ENCODE data around the gene JADE1. TPM values are rescaled to one million over a fixed set of nuclear protein-coding genes. Genes with fewer than 3 reads are reported as not detected.

The JADE1 gene
- total RNA-seq, 1 experiment from 2014 or later = 16.4 TPM

- no peaks in the 10 kb centered on the region for H3K27me3 ChIP-seq
- no peak overlapping the region for H3K4me3 ChIP-seq
- no peak for DNase-seq
- H3K9me3 ChIP-seq = no peaks in the 10 kb centered on the region
- no peaks in the 10 kb centered on the region for H3K36me3 ChIP-seq
Measured at GRCh38 chr4:128800701-128801284, 8.7 kb upstream of the JADE1 start.

DNA sequence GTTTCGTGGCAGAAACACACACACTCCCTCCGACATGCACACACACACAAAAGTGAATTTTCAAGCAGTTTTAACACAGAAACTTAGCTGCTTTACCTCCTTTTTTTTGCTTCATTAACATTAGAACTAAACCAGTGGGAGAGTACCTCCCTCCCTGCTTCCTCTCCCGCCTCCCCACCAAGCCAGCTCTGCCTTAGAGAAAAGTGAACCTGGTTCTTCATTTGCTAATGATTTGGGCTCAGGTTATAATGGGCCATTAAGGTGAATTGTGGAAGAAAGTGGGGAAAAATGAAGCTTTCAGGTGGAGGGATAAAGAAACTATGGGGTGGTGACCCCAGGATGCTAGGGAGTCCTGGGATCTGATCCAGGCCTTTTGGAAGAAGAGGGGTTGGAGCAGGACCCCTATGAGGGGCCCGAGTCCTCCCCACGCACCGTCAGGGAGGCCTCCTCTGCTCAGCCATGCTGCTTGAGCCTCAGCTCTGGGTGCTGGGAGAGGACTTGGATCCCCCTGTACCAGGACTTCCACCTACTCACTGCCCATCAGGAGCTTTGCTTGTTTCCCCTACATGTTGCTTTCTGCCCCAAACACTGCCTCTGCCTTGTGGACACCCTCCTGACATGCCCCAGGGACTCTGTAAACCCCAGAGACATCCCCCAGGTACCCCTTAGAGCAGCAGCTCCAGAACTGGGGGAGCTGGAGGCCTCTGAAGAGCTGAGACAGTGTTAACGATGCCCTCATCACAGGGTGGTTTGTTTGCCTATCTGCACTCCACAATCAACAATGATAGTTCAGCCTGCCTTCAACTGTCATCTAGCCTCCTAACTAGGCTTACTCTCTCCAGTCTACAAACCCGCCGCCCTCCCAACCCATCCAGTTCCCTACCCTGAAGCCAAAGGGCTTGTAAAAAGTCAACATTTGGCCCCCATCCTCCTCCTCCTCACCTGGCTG, 6.5 kb upstream of the JADE1 start:
- Histone ChIP-seq H3K27me3 (no peaks in the 10 kb centered on the region), H3K36me3 (no peaks in the 10 kb centered on the region), H3K4me3 (no peak overlapping the region), H3K9me3 (no peaks in the 10 kb centered on the region)
- no peak for DNase-seq

GRCh38 chr4:128803783-128804182, 5.7 kb upstream of the JADE1 start:
- DNase-seq = no peak
- Histone ChIP-seq H3K27me3 (no peaks in the 10 kb centered on the region), H3K36me3 (no peaks in the 10 kb centered on the region), H3K9me3 (no peaks in the 10 kb centered on the region), H3K4me3 (no peak overlapping the region)

DNA sequence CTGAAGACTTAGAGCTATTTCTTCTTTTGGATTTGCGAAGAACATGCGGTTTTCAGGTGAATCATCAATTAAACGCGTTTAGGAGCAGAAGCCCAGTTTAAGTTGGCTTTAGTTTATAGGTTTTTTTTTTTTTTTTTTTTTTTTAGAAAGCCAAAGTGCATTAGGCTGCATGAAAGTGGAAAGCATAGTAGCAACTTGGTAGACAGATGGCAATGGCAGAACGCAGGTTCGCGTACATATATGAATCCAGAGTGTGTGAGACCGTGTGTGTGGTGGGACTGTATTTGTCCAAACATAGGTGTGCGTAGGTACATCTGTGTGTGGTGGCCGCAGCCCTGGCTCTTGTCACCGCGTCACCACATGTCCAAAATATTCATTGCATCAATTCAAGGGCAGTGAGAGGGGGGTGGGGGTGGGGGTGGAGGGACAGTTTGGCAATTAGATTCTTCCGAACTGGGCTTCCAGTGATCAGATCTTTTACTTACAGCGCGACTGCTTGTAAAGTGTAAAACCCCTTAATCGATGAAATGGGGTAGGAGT, 901 bp downstream of the JADE1 start:
- H3K9me3 ChIP-seq = no peaks in the 10 kb centered on the region
- DNase-seq = no peak

GRCh38 chr4:128810871-128811570, 1.5 kb downstream of the JADE1 start:
- Histone ChIP-seq H3K27me3 (no peaks in the 10 kb centered on the region), H3K36me3 (no peaks in the 10 kb centered on the region), H3K9me3 (no peaks in the 10 kb centered on the region), H3K4me3 (peak overlapping the region; percentile 78)
- peak; percentile 84 for DNase-seq

More for the DNA sequence above, 901 bp downstream of the JADE1 start:
- no peaks in the 10 kb centered on the region for H3K27me3 ChIP-seq
- H3K36me3 ChIP-seq = no peaks in the 10 kb centered on the region
- H3K4me3 ChIP-seq = peak overlapping the region; percentile 78

DNA sequence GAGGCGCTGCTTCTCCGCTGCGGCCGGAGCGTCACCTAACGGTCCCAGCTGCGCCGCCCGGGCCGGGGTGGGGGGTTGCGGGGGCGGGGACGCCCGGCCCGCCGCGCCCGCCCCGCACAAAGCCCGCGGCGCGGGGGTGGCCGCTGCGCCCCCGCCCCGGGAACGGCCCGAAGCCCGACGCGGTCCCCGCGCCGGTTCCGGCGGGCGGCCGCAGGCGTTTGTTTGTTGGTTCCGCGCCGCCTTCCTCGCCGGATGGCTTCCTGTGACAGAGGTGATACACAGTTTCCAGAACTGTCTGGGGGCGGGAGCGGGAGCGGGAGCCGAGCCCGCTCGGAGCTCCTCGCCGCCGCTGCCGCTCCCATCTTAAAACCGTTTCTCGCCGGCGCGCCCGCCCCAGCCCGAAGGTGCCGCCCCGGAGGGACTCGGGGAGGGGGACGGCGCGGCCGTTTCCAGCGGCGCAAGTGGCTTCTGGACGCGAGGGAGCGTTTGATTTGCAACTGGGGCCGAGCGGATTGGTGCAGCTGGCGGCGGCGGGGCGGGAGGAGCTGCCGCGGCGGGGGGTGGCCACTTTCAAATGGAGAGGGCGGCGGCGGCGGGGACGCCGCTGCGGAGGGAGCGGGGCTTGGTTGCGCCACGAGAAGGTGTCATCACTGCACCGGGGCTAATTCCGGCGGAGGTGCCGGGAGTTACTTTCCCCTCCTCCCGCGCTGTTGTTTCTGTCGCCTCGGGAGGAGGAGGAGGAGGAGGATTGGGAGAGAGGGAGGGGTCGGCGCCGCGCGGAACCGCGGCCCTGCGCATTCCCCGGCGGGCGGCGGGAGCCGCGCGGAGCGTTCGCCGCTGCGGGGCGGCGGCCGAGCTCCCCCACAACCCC, 2.3 kb downstream of the JADE1 start:
- peak; percentile 92 for DNase-seq
- peaks cover 5% of the 10 kb centered on the region for H3K36me3 ChIP-seq
- no peaks in the 10 kb centered on the region for H3K9me3 ChIP-seq
- H3K27me3 ChIP-seq = no peaks in the 10 kb centered on the region
- peak overlapping the region; percentile 78 for H3K4me3 ChIP-seq

- peaks cover 10% of the 10 kb centered on the region for H3K36me3 ChIP-seq
- H3K9me3 ChIP-seq = no peaks in the 10 kb centered on the region
- H3K4me3 ChIP-seq = peak overlapping the region; percentile 78
- peak; percentile 71 for DNase-seq
- H3K27me3 ChIP-seq = no peaks in the 10 kb centered on the region
Measured at GRCh38 chr4:128812442-128813235, 3.1 kb downstream of the JADE1 start.

GRCh38 chr4:128813965-128814364, 4.5 kb downstream of the JADE1 start:
- Histone ChIP-seq H3K36me3 (peaks cover 13% of the 10 kb centered on the region), H3K27me3 (no peaks in the 10 kb centered on the region), H3K9me3 (no peaks in the 10 kb centered on the region), H3K4me3 (no peak overlapping the region)
- no peak for DNase-seq

DNA sequence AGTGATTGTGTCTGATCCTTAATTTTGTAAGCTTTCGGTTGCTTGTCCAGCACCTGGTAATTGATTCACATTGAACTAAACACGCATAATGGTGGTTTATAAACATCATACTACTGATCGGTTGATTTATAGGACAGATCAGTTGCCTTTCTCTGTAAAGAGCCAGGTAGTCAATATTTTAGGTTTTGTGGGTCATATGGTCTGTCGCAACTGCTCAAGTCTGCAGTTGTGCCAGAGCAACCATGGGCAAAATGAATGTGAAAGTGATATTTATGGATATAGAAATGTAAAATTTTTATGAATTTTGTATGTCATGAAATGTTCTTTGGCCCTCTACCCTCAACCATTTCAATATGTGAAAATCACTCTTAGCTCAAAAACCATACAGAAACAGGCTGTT, 8.9 kb downstream of the JADE1 start:
- no peaks in the 10 kb centered on the region for H3K9me3 ChIP-seq
- no peak for DNase-seq
- H3K27me3 ChIP-seq = no peaks in the 10 kb centered on the region
- peaks cover 13% of the 10 kb centered on the region for H3K36me3 ChIP-seq
- no peak overlapping the region for H3K4me3 ChIP-seq

DNA sequence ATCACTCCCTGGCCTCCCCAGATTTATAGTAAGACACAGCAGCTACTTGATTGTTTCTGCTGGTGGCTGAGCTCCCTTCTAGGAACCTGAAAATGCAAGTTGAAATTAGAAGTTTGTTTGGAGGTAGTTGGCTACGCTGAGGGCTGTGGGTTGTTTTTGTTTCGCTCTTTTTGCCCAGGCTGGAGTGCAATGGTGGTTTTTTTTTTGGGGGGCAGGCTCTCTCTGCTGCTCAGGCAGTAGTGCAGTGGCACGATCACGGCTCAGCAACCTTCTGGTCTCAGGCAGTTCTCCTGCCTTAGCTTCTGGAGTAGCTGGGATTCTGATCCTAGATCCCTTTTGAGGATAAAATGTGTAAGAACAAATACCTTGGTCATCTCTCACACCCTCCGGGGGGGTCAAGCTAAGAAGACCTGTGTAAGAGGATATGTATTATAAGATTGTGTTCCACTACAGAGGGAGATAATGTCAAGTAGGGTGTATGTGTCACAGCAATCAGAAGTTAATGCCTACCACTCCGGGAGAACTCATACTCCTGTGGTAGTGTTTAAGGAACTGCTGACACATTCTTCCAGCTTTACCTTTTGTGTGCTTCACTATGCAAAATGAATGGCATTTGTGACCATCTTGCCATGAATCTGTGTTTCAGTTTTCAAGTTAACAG, 9.7 kb downstream of the JADE1 start:
- DNase-seq = no peak
- Histone ChIP-seq H3K27me3 (no peaks in the 10 kb centered on the region), H3K36me3 (peaks cover 13% of the 10 kb centered on the region), H3K9me3 (no peaks in the 10 kb centered on the region), H3K4me3 (no peak overlapping the region)

DNA sequence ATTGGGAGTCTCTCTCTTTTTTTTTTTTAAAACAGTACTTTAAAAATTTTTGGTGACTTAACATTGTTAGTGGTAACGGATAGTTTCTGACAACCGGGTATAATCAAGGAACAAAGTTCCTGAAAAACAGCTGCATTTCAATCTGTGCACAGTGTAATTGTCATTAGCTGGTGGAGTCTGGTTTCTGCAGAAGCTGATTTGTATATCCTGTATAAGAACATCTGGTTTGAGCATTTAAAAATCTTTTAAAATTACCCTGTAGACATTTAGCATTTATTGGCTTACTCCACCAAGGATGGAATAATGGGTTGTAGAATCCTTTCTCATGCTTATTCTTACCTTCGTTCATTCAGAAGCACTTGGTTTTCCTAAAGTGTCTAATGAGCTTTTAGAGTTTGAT, 11.2 kb downstream of the JADE1 start:
- Histone ChIP-seq H3K36me3 (peaks cover 16% of the 10 kb centered on the region), H3K27me3 (no peaks in the 10 kb centered on the region), H3K9me3 (no peaks in the 10 kb centered on the region), H3K4me3 (no peak overlapping the region)
- no peak for DNase-seq

DNA sequence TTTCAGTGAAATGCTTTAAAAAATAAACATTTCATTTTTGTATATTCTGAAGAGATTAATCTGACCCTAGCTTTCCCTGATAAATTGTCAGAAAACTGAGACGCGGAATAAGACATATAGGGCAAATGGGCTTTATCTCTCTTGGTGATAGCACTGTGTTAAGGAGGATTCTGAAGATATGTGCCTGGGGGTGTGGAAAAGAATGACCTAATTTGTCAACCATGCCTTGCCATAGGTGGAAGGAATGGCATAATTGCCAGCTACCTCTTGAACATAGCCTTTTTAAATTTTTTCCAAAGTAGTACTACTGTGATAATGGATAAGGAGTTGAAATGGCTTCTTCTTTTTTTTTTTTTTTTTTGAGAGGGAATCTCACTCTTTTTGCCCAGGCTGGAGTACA, 11.7 kb downstream of the JADE1 start:
- Histone ChIP-seq H3K9me3 (no peaks in the 10 kb centered on the region), H3K27me3 (no peaks in the 10 kb centered on the region), H3K36me3 (peaks cover 17% of the 10 kb centered on the region), H3K4me3 (no peak overlapping the region)
- DNase-seq = no peak

DNA sequence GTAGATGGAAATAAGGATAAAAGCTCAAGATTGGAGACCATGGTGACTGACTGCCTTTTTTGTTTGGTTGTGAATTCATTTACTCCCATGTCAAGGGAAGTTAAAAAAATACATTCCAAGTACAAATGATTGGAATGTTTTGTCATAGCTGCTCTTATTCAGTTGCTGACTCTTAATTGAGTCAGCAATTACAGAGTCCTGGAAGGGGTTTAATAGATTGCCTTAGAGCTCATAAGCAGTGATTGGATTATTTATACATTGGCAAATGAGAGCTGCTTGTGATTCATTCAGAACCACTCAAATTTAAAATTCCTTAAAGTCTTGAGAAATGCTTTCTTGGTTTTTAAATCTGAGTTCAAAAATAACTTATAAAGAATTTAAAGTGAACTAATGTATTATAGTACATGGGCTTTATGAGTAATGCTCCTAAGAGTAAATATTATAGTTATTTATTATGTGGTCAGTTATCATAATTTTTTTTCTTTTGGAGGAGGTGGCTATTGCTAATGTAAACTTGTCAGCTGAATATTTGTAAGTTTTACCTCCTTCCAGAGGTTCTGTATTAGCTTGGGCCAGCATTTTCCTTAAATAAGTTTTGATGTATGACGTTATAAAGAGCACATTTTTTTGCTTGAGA, 13.6 kb downstream of the JADE1 start:
- H3K9me3 ChIP-seq = no peaks in the 10 kb centered on the region
- H3K36me3 ChIP-seq = peaks cover 8% of the 10 kb centered on the region
- no peak overlapping the region for H3K4me3 ChIP-seq
- DNase-seq = no peak
- no peaks in the 10 kb centered on the region for H3K27me3 ChIP-seq

DNA sequence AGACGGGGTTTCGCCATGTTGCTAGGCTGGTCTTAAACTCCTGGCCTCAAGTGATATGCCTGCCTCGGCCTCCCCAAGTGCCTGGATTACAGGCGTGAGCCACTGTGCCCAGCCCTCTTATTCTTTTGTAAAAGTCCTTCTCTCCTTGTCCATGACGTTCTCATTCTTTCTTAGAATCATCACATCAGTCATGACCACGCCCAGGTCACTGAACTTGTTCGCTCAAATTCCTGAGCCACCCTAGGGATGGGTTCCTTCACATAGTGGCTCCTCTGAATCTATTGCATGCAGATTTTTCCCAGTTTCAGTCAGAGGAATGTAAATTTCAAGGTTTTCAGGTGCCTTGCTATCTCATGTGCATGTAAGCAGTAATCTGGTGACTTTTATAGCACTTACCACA, 15.7 kb downstream of the JADE1 start:
- H3K9me3 ChIP-seq = no peaks in the 10 kb centered on the region
- no peaks in the 10 kb centered on the region for H3K27me3 ChIP-seq
- peaks cover 9% of the 10 kb centered on the region for H3K36me3 ChIP-seq
- no peak overlapping the region for H3K4me3 ChIP-seq
- DNase-seq = no peak

DNA sequence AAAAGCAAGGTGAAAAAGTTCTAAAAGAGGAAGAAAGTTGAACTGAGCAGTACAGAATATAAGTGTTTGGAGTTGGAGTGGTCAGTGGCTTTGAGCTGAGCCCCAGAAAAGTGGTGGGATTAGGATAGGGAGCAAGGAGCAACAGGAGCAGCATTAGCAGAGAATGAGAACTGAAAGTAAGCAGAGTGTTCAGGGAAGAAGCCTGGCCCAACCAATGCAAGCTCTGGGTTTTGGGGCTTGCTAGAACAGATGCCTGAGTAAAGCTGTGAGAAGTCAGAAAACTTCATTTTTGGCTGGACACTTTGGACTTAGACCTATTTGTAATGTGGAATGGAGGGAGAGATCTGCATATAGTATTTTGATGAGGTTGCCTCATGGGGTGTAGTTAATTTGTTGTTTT, 17.8 kb downstream of the JADE1 start:
- no peak for DNase-seq
- Histone ChIP-seq H3K36me3 (peaks cover 15% of the 10 kb centered on the region), H3K4me3 (no peak overlapping the region), H3K27me3 (no peaks in the 10 kb centered on the region), H3K9me3 (no peaks in the 10 kb centered on the region)

Data from MG63 (cell line).